CD4-positive, alpha-beta T cell treated with Interleukin-6 at 100 ng/mL for 8 hours (primary cell): ENCODE measurements around the gene RPL18.
"Not testable (repeated sequence)": the region's sequence is repeated elsewhere in the genome, so short reads cannot be mapped to it uniquely, and the experiment has no call there.

Experiments
- DNase-seq: peaks from one replicate; pipeline ENCODE4 v3.0.0-alpha.2; 2020; ENCODE audit warnings: mixed read lengths, low spot score

The RPL18 gene

GRCh38 chr19:48618916-48619691 lies at the start of gene RPL18, which contains the start of gene SPHK2:
RPL18 (minus strand) TSS chr19:48619178; CDS start chr19:48619143, 35 bp downstream.
SPHK2 (plus strand) TSS chr19:48619506; CDS start chr19:48620515, 1,009 bp downstream.
- DNase-seq, result peak; percentile 98

GRCh38 chr19:48668761-48669160 lies 49.8 kb upstream of the RPL18 start:
- DNase-seq, result no peak

DNA sequence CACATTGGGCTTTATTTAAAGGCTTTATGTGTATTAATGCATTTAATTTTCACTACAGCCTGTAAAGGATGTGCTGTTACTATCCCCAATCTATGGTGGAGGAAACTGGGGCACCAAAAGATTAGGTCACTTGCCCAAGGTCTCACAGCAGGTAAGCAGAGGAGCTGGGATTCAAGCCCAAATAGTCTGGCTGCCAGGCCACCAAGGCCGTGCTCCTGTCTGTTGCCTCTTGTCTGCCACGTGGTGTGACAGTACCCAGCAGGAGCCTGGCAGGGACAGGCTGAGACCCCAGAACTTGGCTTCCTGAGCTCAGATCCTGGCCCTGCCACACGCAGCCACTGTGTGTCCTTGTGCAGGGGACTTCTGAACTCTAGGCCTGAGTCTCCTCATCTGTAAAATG lies 49.4 kb upstream of the RPL18 start:
- no peak for DNase-seq

DNA sequence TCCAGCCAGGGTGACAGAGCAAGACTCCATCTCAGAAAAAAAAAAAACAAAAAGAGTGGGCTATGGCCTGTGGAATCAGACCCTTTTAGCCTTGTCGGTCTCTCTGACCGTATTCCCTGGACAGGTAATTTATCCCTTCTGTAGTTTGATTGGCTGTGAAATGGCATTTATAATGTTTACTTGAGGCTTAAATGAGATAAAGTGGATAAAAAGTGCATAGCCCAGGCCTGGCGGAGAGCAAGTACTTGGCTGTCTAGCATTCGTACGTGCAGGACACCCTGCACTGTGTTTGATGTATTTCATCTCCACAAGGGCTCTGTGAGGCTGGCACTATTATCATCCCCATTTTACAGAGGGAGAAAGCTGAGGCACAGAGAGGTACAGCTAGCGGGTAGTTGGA lies 46.8 kb upstream of the RPL18 start:
- DNase-seq, result no peak

GRCh38 chr19:48664476-48664875 lies 45.5 kb upstream of the RPL18 start:
- DNase-seq, result no peak

GRCh38 chr19:48663667-48664066 lies 44.7 kb upstream of the RPL18 start:
- no peak for DNase-seq

- DNase-seq, result no peak
Observed at GRCh38 chr19:48661711-48662090, 42.7 kb upstream of the RPL18 start.

- peak; percentile 82 for DNase-seq
Observed at GRCh38 chr19:48660852-48661710, 42.1 kb upstream of the RPL18 start.

DNA sequence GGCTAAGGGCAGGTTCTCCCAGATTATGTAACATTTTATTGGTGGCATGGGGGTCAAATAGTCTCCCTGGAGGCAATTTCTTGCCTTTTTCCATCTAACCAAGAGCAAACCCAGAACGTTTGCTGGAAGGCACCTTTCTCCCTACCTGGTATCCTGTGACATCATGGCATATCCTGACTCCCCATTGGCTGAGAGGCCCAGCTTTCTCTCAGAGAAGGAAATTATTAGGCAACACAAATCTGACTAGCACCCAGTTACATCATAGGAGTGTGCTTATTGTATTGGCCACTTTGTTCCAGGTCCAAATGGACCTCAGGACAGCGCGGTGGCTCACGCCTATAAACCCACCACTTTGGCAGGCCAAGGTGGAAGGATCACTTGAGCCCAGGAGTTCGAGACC lies 40.8 kb upstream of the RPL18 start:
- DNase-seq, result no peak

DNA sequence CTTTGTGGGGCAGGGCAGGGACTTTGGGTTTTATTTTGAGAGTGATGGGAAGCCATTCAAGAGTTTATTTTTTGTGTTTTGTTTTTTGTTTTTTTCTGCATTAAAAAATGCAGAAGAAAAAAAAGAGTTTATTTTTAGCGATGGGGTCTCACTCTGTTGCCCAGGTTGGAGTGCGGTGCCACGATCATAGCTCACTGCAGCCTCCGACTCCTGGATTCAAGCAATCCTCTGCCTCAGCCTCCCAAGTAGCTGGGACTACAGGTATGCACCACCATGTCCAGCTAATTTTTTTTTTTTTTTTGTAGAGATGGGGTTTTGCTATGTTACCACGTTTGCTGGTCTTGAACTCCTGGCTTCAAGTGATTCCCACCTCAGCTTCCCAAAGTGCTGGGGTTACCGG lies 39.5 kb upstream of the RPL18 start:
- no peak for DNase-seq

DNA sequence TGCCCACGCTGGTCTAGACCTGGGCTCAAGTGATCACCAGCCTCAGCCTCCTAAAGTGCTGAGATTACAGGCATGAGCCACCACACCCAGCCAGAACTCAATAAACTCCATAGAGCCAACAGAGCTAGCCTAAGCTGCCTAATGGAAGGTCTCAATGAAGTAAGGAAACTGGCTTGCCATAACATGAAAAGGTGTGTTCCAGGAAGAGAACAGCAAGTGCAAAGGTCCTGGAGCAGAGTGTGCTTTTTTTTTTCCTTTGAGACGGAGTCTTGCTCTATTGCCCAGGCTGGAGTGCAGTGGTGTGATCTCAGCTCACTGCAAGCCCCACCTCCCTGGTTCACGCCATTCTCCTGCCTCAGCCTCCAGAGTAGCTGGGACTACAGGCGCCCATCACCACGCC lies 38.9 kb upstream of the RPL18 start:
- DNase-seq, result not testable (repeated sequence)

- no peak for DNase-seq
Observed at GRCh38 chr19:48656840-48657474, 38.0 kb upstream of the RPL18 start.

DNA sequence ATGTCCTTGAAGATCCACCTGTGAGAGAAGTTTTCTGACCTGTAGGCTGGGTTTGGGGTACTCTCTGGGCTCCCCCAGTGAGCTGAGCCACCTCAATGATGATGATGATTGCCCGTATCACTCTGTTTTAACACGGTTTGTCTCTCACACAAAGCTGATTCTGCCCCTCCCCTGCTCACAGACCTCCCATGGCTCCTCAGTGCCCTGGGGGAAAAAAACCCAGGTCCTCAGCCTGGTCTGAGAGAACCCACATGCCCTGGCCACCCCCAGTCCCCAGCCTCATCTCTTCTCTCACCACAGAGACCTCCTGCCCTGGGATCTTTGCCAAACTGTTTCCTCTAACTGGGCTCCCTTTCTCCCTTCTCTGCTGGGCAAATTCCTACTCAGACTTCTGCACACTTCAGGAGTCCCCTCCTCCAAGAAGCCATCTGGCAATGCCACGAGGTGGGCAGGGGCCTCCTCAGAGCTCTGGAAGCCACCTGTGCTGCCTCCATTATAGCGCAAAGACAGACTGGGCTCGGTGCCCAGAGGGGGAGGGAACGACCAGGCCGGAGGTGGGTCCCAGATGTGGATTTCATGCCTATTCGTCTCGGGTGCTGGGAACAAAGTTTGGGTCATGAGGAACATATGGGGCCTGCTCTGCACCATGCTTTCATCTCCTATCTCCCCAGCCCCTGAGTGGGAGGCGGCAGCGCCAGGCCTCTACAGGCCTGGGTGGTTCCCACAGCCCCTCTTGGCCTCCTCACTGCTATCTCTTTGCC lies 35.5 kb upstream of the RPL18 start:
- no peak for DNase-seq

GRCh38 chr19:48651683-48652048 lies 32.7 kb upstream of the RPL18 start:
- DNase-seq, result no peak

- no peak for DNase-seq
Observed at GRCh38 chr19:48650974-48651682, 32.1 kb upstream of the RPL18 start.

DNA sequence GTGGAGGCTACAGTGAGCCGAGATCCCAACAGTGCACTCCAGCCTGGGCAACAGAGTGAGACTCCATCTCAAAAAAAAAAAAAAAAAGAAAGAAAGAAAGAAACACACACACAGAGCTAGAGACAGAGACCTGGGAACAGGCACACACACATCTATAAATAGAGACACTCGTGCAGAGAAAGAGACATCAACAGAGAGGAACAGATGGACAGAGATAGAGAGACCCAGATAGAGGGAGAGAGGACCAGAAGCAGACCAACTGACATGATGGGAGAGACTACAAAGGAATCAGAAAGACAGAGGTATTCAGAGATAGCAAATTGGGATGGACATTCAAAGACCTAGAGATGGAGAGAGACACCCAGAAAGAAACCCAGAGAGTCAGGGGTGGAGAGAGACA lies 29.2 kb upstream of the RPL18 start:
- no peak for DNase-seq

- DNase-seq, result no peak
Observed at GRCh38 chr19:48646722-48647216, 27.8 kb upstream of the RPL18 start.

DNA sequence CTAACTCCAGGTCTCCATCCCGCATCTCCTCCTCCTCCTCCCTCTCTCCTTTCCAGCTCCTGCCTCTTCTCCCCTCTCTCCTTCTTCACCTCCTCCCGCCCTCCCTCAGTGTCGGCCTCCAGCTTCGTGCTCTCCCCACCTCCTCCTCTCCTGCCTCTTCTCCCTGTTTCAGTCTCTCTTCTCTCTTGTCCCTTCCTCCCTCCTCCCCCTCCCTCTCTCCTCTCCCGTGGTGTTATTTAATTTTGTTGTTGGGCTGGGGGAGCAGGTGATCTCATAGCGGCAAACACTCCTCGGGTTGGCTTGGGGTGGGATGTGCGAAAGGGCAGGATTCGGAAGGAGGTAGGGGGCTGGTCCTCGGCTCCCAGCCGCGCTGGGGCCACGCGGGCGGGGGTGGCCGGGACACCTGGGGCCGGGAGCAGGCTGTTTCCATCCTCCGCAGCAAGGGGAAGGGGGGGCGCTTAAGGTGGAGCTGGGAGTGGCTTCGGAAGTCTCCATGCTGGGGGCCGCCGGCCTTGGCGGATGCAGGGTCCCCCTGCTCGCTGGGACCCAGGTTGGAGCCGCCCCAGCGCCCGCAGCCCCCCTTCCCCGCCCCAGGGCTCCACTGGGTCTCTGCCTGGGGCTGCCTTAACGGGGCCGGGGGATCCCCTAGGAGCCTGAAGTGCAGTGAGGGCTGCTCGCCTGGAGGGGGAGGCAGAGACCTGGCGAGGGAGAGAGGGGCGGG lies 27.2 kb upstream of the RPL18 start, which contains the start of gene CA11:
CA11 (minus strand) TSS at position 187 of the 721 bp plus-strand sequence. CDS start 555 bp downstream, outside the sequence.
- DNase-seq, result peak; percentile 93

GRCh38 chr19:48645620-48646000 lies 26.6 kb upstream of the RPL18 start:
- DNase-seq, result no peak
